Activated T-cell treated with anti-CD3 and anti-CD28 coated beads, Interleukin-2, amount 50 U/mL, for 48 hours (primary cell): ENCODE measurements around the gene OR52M1.

Experiments used
- DNase-seq, 2 experiments: peaks; one replicate each; pipeline ENCODE4 v3.0.0-alpha.2; 2020

Gene OR52M1

DNA sequence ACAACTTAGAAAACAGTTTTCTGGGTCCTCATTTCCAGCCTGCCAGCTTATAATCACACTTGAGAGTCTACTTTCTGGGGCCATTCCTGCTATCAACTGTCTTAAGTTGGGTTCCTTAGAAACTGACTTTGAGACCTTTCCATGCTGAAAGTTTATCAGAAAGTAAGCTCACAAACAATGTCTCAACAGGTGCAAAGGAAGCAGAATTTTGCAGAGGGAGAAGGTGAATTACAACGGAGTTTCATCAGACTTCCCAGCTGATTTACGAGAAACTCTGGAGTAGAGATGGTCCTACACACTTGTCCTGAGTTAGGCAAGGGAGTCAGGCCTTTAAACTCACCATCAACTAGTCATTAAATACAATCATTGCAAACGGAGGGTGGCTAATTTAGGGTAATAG lies 31.9 kb downstream of the OR52M1 start:
- no peak for DNase-seq

DNA sequence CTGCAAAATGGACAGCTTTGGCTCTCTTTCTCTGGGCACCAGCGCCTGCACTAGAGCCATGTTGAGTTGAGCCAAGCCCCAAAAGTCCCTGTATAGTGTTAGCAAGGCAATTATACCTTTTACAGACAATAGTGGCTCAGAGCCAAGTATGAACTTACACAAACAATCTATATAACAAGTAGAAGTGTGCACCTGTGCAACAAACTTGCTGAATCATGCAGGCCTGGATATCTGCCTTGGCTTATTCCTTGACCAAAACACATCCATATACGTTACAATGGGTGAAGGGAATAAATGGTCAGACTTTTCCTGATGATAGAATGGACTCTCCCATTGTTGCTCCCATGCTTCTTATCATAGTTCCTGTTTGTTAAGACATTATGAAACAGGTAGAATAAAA lies 32.8 kb downstream of the OR52M1 start:
- DNase-seq = no peak

DNA sequence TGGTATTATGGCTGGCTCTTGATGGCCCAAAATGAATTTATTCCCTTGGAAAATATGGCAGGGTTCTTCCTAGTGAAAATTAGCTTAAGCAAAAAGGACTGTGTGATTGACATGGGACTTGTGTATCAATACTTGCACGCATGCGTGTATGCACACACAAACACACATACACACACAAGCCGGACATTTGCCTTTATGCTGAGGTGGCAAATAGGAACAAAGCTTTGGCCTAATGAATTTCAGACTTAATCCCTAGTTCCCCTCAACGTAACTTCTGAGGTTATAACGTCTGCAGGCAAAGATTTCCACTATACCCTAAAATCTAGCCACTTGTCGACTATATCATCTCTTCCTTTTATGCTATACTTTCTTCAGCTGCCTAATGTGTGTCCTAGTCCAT lies 33.6 kb downstream of the OR52M1 start:
- DNase-seq = no peak

DNA sequence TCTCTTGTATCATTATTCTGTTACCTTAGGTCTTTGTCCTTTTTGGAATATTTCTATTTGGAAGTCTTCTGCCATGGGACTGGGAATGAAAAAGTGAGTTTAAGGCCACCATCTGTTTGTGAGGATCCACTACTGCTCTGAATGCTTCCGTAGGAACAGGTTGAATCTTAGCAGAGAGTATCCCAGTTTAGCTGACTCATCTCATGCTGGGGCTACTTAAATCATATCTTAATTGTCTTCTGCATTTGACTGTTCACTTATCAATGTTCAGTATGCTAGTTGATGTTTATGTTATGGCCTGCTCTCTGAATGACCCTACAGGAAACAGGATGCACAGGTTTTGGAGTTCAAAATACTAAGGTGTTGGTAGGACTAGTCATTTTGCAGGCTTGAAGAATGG lies 35.1 kb downstream of the OR52M1 start:
- no peak for DNase-seq

DNA sequence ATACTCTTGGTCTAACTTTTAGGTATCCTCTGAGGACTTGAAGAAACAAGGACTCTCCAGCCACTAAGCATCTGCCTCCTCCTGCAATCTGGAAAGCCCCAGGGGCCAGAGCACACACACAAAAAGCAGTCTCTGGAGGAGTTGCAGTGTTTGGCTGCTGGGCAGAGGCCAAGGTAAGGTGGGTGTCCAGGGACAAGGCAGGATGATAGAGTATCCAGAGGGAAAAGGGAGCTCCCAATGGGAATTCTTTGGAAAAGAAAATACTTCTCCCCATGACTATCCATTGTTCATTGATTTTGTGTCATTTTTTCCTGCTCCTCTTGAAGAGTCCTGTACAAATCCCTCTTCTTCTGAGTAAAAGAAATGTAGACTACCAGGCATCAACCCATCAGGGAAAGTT lies 36.5 kb downstream of the OR52M1 start, which contains the start of gene OR52I2:
TSS of gene OR52I2 (plus strand) at position 301 of the 400 bp plus-strand sequence.
- no peak for DNase-seq

DNA sequence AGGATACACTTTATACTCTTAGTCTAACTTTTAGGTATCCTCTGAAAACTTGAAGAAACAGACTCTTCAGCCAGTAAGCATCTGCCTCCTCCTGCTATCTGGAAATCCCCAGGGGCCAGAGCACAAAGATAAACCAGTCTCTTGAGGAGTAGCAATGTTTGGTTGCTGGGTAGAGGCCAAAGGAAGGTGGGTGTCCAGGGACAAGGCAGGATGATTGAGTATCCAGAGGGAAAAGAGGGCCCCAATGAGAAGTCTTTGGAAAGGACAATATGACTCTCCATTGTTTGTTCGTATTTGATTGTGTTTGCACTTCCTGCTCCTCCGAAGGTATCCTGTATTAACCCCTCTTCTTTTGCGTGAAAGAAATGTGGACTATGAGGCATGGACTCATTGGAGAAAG lies 44.0 kb downstream of the OR52M1 start:
- no peak for DNase-seq

DNA sequence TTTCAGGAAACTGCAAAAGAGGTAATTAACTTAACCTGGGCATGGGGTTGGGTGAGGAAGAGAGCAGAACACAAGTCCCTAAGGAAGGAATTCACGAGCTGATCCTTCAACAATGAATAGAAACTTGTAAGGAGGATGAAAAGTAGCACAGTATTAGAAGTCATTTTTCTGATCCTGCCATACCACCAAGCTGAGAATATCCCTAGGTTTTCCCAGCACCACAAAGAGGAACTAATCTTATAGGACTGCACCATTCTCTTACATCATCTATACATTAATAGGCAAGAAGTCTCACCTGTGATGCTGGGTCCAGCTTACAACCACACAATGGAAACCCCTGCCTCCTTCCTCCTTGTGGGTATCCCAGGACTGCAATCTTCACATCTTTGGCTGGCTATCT lies 48.7 kb downstream of the OR52M1 start, which contains the start of gene OR52I1:
TSS of gene OR52I1 (plus strand) at position 301 of the 400 bp plus-strand sequence. CDS start at position 301, 0 bp downstream.
- no peak for DNase-seq
